HEK293 (cell line): ENCODE data around the gene PLEKHA7.

Source experiments
- CTCF ChIA-PET: fragments of 350-600 bp; formaldehyde crosslinking; extraction: SDS; loops from one replicate; lab custom pipeline; 2021; ENCODE audit warnings: antibody characterized with exemption; lab: Yijun Ruan, JAX
- POLR2A ChIA-PET: fragments of 300-600 bp; formaldehyde crosslinking; extraction: SDS; loops from one replicate; lab custom pipeline; 2020; ENCODE audit warnings: antibody characterized with exemption, inconsistent platforms; lab: Yijun Ruan, JAX
- H3K27ac ChIP-seq: fragments of 200-500 bp; sonication (Bioruptor generic); 2 replicates; pipeline ENCODE4 v1.5.1; 2014; ENCODE audit warnings: low read depth, low read length, control low read depth, inconsistent platforms; ENCODE audit errors: extremely low read depth
- H3K36me3 ChIP-seq, 2 experiments: fragments of 200-500 bp in 1 of 2; sonication (Bioruptor generic) in 1 of 2; 1 replicate in 1 of 2; 2 replicates in 1 of 2; pipeline ENCODE4 v1.5.1; 2014 to 2017; ENCODE audit warnings: inconsistent platforms in 2 of 2, low read length in 2 of 2; ENCODE audit not compliant: control insufficient read depth in 2 of 2, insufficient read depth in 1 of 2
- H3K4me1 ChIP-seq: fragments of 200-500 bp; sonication (Bioruptor generic); 2 replicates; pipeline ENCODE4 v1.5.1; 2014; ENCODE audit warnings: mild to moderate bottlenecking, low read length, inconsistent platforms; ENCODE audit not compliant: control insufficient read depth, insufficient read depth
- H3K4me3 ChIP-seq: 2 replicates; pipeline ENCODE4 v1.5.1; 2011; ENCODE audit warnings: low read depth, mild to moderate bottlenecking, control low read depth, low read length, moderate library complexity
- H3K9me3 ChIP-seq: fragments of 200-500 bp; sonication (Bioruptor generic); 2 replicates; pipeline ENCODE4 v1.5.1; 2014; ENCODE audit warnings: low read depth, low read length, inconsistent platforms; ENCODE audit not compliant: control insufficient read depth, insufficient read depth
- BCL11B ChIP-seq: fragments of 450-650 bp; formaldehyde crosslinking; IDR thresholded peaks from 2 replicates; pipeline ENCODE4 v1.5.1; 2016; ENCODE audit warnings: low read depth, missing biosample characterization, missing genetic modification characterization
- FEZF1 ChIP-seq: fragments of 450-650 bp; formaldehyde crosslinking; IDR thresholded peaks from 2 replicates; pipeline ENCODE4 v1.5.1; 2016; ENCODE audit warnings: missing biosample characterization, missing genetic modification characterization
- GLIS2 ChIP-seq: fragments of 450-650 bp; formaldehyde crosslinking; IDR thresholded peaks from 2 replicates; pipeline ENCODE4 v1.5.1; 2016; ENCODE audit warnings: missing biosample characterization, missing genetic modification characterization
- KLF8 ChIP-seq: fragments of 450-650 bp; formaldehyde crosslinking; IDR thresholded peaks from 2 replicates; pipeline ENCODE4 v1.5.1; 2016; ENCODE audit warnings: missing biosample characterization, missing genetic modification characterization
- MZF1 ChIP-seq: fragments of 450-650 bp; formaldehyde crosslinking; IDR thresholded peaks from 2 replicates; pipeline ENCODE4 v1.5.1; 2017; ENCODE audit warnings: missing biosample characterization, missing genetic modification characterization, borderline replicate concordance
- OSR2 ChIP-seq: fragments of 450-650 bp; formaldehyde crosslinking; IDR thresholded peaks from 2 replicates; pipeline ENCODE4 v1.5.1; 2016; ENCODE audit warnings: missing biosample characterization, missing genetic modification characterization
- SP3 ChIP-seq: fragments of 450-650 bp; formaldehyde crosslinking; IDR thresholded peaks from 2 replicates; pipeline ENCODE4 v1.5.1; 2016; ENCODE audit warnings: missing biosample characterization, missing genetic modification characterization
- ZFP41 ChIP-seq: fragments of 450-650 bp; formaldehyde crosslinking; IDR thresholded peaks from 2 replicates; pipeline ENCODE4 v1.5.1; 2016; ENCODE audit warnings: missing biosample characterization, missing genetic modification characterization, borderline replicate concordance
- ZNF174 ChIP-seq: fragments of 450-650 bp; formaldehyde crosslinking; IDR thresholded peaks from 2 replicates; pipeline ENCODE4 v1.5.0; 2017; ENCODE audit warnings: missing biosample characterization, mild to moderate bottlenecking, missing genetic modification characterization
- ZNF202 ChIP-seq: fragments of 450-650 bp; formaldehyde crosslinking; IDR thresholded peaks from 2 replicates; pipeline ENCODE4 v1.5.1; 2016; ENCODE audit warnings: missing biosample characterization, missing genetic modification characterization, borderline replicate concordance
- ZNF248 ChIP-seq: fragments of 450-650 bp; formaldehyde crosslinking; IDR thresholded peaks from 2 replicates; pipeline ENCODE4 v1.5.1; 2017; ENCODE audit warnings: missing biosample characterization, missing genetic modification characterization
- ZNF280D ChIP-seq: fragments of 450-650 bp; formaldehyde crosslinking; IDR thresholded peaks from 2 replicates; pipeline ENCODE4 v1.5.1; 2016; ENCODE audit warnings: missing biosample characterization, missing genetic modification characterization
- ZNF354C ChIP-seq: fragments of 450-650 bp; formaldehyde crosslinking; IDR thresholded peaks from 2 replicates; pipeline ENCODE4 v1.5.1; 2016; ENCODE audit warnings: missing biosample characterization, missing genetic modification characterization, low read depth, borderline replicate concordance
- ZNF473 ChIP-seq: fragments of 450-650 bp; formaldehyde crosslinking; IDR thresholded peaks from 2 replicates; pipeline ENCODE4 v1.5.1; 2017; ENCODE audit warnings: missing biosample characterization, missing genetic modification characterization
- ZNF48 ChIP-seq: fragments of 450-650 bp; formaldehyde crosslinking; IDR thresholded peaks from 2 replicates; pipeline ENCODE4 v1.5.1; 2016; ENCODE audit warnings: missing biosample characterization, missing genetic modification characterization
- ZNF560 ChIP-seq: fragments of 450-650 bp; formaldehyde crosslinking; IDR thresholded peaks from 2 replicates; pipeline ENCODE4 v1.5.1; 2017; ENCODE audit warnings: missing biosample characterization, missing genetic modification characterization, borderline replicate concordance
- ZNF629 ChIP-seq: fragments of 450-650 bp; formaldehyde crosslinking; IDR thresholded peaks from 2 replicates; pipeline ENCODE4 v1.5.1; 2017; ENCODE audit warnings: missing biosample characterization, missing genetic modification characterization
- ZSCAN4 ChIP-seq: fragments of 450-650 bp; formaldehyde crosslinking; IDR thresholded peaks from 2 replicates; pipeline ENCODE4 v1.5.1; 2017; ENCODE audit warnings: missing biosample characterization, missing genetic modification characterization
- TF ChIP-seq, protein P1 (sequence below): sonication (generic); formaldehyde crosslinking; IDR thresholded peaks from 2 replicates; pipeline ENCODE4 v1.8.1; 2022; ENCODE audit warnings: mild to moderate bottlenecking, moderate library complexity, missing genetic modification reagents
- TF ChIP-seq, protein P2 (sequence below): fragments of 450-650 bp; formaldehyde crosslinking; conservative IDR thresholded peaks from 2 replicates; pipeline ENCODE4 v1.5.1; 2016; ENCODE audit warnings: low read depth, missing biosample characterization, missing genetic modification characterization
- TF ChIP-seq, protein P3 (sequence below): fragments of 450-650 bp; formaldehyde crosslinking; IDR thresholded peaks from 2 replicates; pipeline ENCODE4 v1.5.1; 2016; ENCODE audit warnings: missing biosample characterization, missing genetic modification characterization

Gene PLEKHA7

GRCh38 chr11:16880184-16880801 is 133.9 kb downstream of the PLEKHA7 start (continued):
- TF ChIP-seq ZNF248 (tag by site-specific recombination) (no peak), ZFP41 (tag by site-specific recombination) (no peak), ZNF629 (tag by site-specific recombination) (no peak), ZNF354C (tag by site-specific recombination) (no peak)

GRCh38 chr11:16879690-16880089 is 134.5 kb downstream of the PLEKHA7 start:
- Histone ChIP-seq H3K36me3 (no peaks in the 10 kb centered on the region), H3K4me3 (no peak overlapping the region), H3K27ac (no peak overlapping the region), H3K4me1 (peaks cover 8% of the 10 kb centered on the region), H3K9me3 (no peaks in the 10 kb centered on the region)
- CTCF ChIA-PET, result interaction anchor here (0.6 to 5.4 kb wide), 3 partner anchors 59 to 99 kb away, joined by 5 to 23 read pairs (median 6); no protein-coding TSS in a partner anchor
- POLR2A ChIA-PET, result no interaction called here
- TF ChIP-seq, protein P1, sequence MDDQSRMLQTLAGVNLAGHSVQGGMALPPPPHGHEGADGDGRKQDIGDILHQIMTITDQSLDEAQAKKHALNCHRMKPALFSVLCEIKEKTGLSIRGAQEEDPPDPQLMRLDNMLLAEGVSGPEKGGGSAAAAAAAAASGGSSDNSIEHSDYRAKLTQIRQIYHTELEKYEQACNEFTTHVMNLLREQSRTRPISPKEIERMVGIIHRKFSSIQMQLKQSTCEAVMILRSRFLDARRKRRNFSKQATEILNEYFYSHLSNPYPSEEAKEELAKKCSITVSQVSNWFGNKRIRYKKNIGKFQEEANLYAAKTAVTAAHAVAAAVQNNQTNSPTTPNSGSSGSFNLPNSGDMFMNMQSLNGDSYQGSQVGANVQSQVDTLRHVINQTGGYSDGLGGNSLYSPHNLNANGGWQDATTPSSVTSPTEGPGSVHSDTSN (CRISPR knock-in tag), result no peak
- TF ChIP-seq ZNF48 (no peak), FEZF1 (no peak), ZNF202 (no peak), GLIS2 (tag by site-specific recombination) (no peak), ZSCAN4 (no peak), ZNF473 (tag by site-specific recombination) (no peak), MZF1 (tag by site-specific recombination) (no peak), KLF8 (no peak), BCL11B (tag by site-specific recombination) (no peak), SP3 (tag by site-specific recombination) (no peak), ZNF174 (tag by site-specific recombination) (no peak), ZNF560 (tag by site-specific recombination) (no peak), OSR2 (tag by site-specific recombination) (no peak), ZNF280D (tag by site-specific recombination) (no peak)
- TF ChIP-seq, protein P2, sequence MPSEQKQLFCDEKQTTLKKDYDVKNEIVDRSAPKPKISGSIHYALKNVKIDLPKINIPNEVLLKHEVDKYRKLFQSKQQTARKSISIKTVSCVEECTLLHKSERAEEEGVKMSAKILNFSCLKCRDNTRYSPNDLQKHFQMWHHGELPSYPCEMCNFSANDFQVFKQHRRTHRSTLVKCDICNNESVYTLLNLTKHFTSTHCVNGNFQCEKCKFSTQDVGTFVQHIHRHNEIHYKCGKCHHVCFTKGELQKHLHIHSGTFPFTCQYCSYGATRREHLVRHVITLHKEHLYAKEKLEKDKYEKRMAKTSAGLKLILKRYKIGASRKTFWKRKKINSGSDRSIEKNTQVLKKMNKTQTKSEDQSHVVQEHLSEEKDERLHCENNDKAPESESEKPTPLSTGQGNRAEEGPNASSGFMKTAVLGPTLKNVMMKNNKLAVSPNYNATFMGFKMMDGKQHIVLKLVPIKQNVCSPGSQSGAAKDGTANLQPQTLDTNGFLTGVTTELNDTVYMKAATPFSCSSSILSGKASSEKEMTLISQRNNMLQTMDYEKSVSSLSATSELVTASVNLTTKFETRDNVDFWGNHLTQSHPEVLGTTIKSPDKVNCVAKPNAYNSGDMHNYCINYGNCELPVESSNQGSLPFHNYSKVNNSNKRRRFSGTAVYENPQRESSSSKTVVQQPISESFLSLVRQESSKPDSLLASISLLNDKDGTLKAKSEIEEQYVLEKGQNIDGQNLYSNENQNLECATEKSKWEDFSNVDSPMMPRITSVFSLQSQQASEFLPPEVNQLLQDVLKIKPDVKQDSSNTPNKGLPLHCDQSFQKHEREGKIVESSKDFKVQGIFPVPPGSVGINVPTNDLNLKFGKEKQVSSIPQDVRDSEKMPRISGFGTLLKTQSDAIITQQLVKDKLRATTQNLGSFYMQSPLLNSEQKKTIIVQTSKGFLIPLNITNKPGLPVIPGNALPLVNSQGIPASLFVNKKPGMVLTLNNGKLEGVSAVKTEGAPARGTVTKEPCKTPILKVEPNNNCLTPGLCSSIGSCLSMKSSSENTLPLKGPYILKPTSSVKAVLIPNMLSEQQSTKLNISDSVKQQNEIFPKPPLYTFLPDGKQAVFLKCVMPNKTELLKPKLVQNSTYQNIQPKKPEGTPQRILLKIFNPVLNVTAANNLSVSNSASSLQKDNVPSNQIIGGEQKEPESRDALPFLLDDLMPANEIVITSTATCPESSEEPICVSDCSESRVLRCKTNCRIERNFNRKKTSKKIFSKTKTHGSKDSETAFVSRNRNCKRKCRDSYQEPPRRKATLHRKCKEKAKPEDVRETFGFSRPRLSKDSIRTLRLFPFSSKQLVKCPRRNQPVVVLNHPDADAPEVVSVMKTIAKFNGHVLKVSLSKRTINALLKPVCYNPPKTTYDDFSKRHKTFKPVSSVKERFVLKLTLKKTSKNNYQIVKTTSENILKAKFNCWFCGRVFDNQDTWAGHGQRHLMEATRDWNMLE (tag by site-specific recombination), result no peak
- TF ChIP-seq, protein P3, sequence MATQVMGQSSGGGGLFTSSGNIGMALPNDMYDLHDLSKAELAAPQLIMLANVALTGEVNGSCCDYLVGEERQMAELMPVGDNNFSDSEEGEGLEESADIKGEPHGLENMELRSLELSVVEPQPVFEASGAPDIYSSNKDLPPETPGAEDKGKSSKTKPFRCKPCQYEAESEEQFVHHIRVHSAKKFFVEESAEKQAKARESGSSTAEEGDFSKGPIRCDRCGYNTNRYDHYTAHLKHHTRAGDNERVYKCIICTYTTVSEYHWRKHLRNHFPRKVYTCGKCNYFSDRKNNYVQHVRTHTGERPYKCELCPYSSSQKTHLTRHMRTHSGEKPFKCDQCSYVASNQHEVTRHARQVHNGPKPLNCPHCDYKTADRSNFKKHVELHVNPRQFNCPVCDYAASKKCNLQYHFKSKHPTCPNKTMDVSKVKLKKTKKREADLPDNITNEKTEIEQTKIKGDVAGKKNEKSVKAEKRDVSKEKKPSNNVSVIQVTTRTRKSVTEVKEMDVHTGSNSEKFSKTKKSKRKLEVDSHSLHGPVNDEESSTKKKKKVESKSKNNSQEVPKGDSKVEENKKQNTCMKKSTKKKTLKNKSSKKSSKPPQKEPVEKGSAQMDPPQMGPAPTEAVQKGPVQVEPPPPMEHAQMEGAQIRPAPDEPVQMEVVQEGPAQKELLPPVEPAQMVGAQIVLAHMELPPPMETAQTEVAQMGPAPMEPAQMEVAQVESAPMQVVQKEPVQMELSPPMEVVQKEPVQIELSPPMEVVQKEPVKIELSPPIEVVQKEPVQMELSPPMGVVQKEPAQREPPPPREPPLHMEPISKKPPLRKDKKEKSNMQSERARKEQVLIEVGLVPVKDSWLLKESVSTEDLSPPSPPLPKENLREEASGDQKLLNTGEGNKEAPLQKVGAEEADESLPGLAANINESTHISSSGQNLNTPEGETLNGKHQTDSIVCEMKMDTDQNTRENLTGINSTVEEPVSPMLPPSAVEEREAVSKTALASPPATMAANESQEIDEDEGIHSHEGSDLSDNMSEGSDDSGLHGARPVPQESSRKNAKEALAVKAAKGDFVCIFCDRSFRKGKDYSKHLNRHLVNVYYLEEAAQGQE (tag by site-specific recombination), result no peak
